ENCODE results near the gene DDOST.

DDOST gene

GRCh38 chr1:20641975-20642374 is 19.2 kb downstream of the DDOST start:
- peaks cover 1% of the 10 kb centered on the region for H3K4me1 ChIP-seq (ENCODE audit: control insufficient read depth, insufficient read depth, low read depth, low read length)
- no peak overlapping the region for H2AK5ac ChIP-seq (ENCODE audit: low read length, severe bottlenecking)
- H3K23ac ChIP-seq (ENCODE audit: low read length in 2 of 2) = no peak overlapping the region
- peaks cover 75 to 89% of the 10 kb centered on the region in 2 experiments for H3K36me3 ChIP-seq (ENCODE audit: control insufficient read depth in 1 of 2, insufficient read depth in 2 of 2, low read depth in 1 of 2, low read length in 2 of 2)
- no peak overlapping the region for H2BK120ac ChIP-seq (ENCODE audit: low read depth, low read length)
- peaks cover 14% of the 10 kb centered on the region for H3K79me1 ChIP-seq (replicated peaks; ENCODE audit: low read length, poor library complexity, severe bottlenecking)
- H3K14ac ChIP-seq (ENCODE audit: low read length in 2 of 2) = no peak overlapping the region
- no peaks in the 10 kb centered on the region for H3K9me3 ChIP-seq (ENCODE audit: control insufficient read depth, low read length)
- DNase-seq = no peak
- no peak overlapping the region for H2BK15ac ChIP-seq (ENCODE audit: low read depth, poor library complexity, severe bottlenecking)
- H3K18ac ChIP-seq (ENCODE audit: low read depth in 1 of 2, low read length in 2 of 2) = no peak overlapping the region
- H3K4me3 ChIP-seq (ENCODE audit: insufficient read depth in 1 of 2, low read depth in 1 of 2, low read length in 2 of 2) = no peak overlapping the region
- H3K4me2 ChIP-seq (ENCODE audit: low read length, poor library complexity, severe bottlenecking) = no peak overlapping the region
- 83% methylated on average over 9 of the region's 10 CpGs for WGBS
- H2AFZ ChIP-seq (ENCODE audit: low read depth, low read length) = no peak overlapping the region
- no peaks in the 10 kb centered on the region for H3K27me3 ChIP-seq (ENCODE audit: control insufficient read depth in 1 of 2, insufficient read depth in 1 of 2, low read length in 2 of 2)
- no peak overlapping the region for H3K4ac ChIP-seq (ENCODE audit: low read depth in 1 of 2, low read length in 2 of 2)
- H2BK12ac ChIP-seq (ENCODE audit: low read length in 2 of 2) = no peak overlapping the region
- H3K9ac ChIP-seq (ENCODE audit: low read length) = no peak overlapping the region
- peak overlapping the region; percentile 28 for H4K8ac ChIP-seq (ENCODE audit: low read length)
- H3K27ac ChIP-seq (ENCODE audit: low read length, poor library complexity, severe bottlenecking) = no peak overlapping the region
- H4K91ac ChIP-seq (ENCODE audit: low read length) = no peak overlapping the region
- H2BK5ac ChIP-seq (ENCODE audit: low read depth, low read length, poor library complexity, severe bottlenecking) = no peak overlapping the region

- Histone ChIP-seq H3K9me3 (ENCODE audit: control insufficient read depth, low read length) (no peaks in the 10 kb centered on the region), H3K4ac (ENCODE audit: low read depth in 1 of 2, low read length in 2 of 2) (peak overlapping the region in 1 of 2 experiments; percentile 9), H4K8ac (ENCODE audit: low read length) (no peak overlapping the region), H3K4me1 (ENCODE audit: control insufficient read depth, insufficient read depth, low read depth, low read length) (peaks cover 1% of the 10 kb centered on the region), H3K36me3 (ENCODE audit: control insufficient read depth in 1 of 2, insufficient read depth in 2 of 2, low read depth in 1 of 2, low read length in 2 of 2) (peaks cover 70 to 85% of the 10 kb centered on the region in 2 experiments), H2BK120ac (ENCODE audit: low read depth, low read length) (no peak overlapping the region), H2BK12ac (ENCODE audit: low read length in 2 of 2) (no peak overlapping the region), H4K91ac (ENCODE audit: low read length) (no peak overlapping the region), H3K23ac (ENCODE audit: low read length in 2 of 2) (no peak overlapping the region), H3K4me2 (ENCODE audit: low read length, poor library complexity, severe bottlenecking) (no peak overlapping the region), H3K4me3 (ENCODE audit: insufficient read depth in 1 of 2, low read depth in 1 of 2, low read length in 2 of 2) (no peak overlapping the region), H2BK15ac (ENCODE audit: low read depth, poor library complexity, severe bottlenecking) (no peak overlapping the region), H2AK5ac (ENCODE audit: low read length, severe bottlenecking) (no peak overlapping the region), H2BK5ac (ENCODE audit: low read depth, low read length, poor library complexity, severe bottlenecking) (no peak overlapping the region), H3K9ac (ENCODE audit: low read length) (no peak overlapping the region), H3K27me3 (ENCODE audit: control insufficient read depth in 1 of 2, insufficient read depth in 1 of 2, low read length in 2 of 2) (no peaks in the 10 kb centered on the region), H3K14ac (ENCODE audit: low read length in 2 of 2) (no peak overlapping the region), H2AFZ (ENCODE audit: low read depth, low read length) (no peak overlapping the region), H3K27ac (ENCODE audit: low read length, poor library complexity, severe bottlenecking) (no peak overlapping the region), H3K79me1 (replicated peaks; ENCODE audit: low read length, poor library complexity, severe bottlenecking) (peaks cover 17% of the 10 kb centered on the region), H3K18ac (ENCODE audit: low read depth in 1 of 2, low read length in 2 of 2) (no peak overlapping the region)
- peak; percentile 57 for DNase-seq
- 28% methylated on average over 4 of the region's 6 CpGs for WGBS
Observed at GRCh38 chr1:20640183-20640597, 21.0 kb downstream of the DDOST start.

- no peak overlapping the region for H3K4me2 ChIP-seq (ENCODE audit: low read length, poor library complexity, severe bottlenecking)
- no peak overlapping the region for H2BK15ac ChIP-seq (ENCODE audit: low read depth, poor library complexity, severe bottlenecking)
- no peaks in the 10 kb centered on the region for H3K9me3 ChIP-seq (ENCODE audit: control insufficient read depth, low read length)
- no peak overlapping the region for H2BK12ac ChIP-seq (ENCODE audit: low read length in 2 of 2)
- peaks cover 48 to 53% of the 10 kb centered on the region in 2 experiments for H3K36me3 ChIP-seq (ENCODE audit: control insufficient read depth in 1 of 2, insufficient read depth in 2 of 2, low read depth in 1 of 2, low read length in 2 of 2)
- H3K4me1 ChIP-seq (ENCODE audit: control insufficient read depth, insufficient read depth, low read depth, low read length) = peaks cover 8% of the 10 kb centered on the region
- no peak overlapping the region for H3K4ac ChIP-seq (ENCODE audit: low read depth in 1 of 2, low read length in 2 of 2)
- H3K18ac ChIP-seq (ENCODE audit: low read depth in 1 of 2, low read length in 2 of 2) = no peak overlapping the region
- H3K9ac ChIP-seq (ENCODE audit: low read length) = no peak overlapping the region
- H2BK5ac ChIP-seq (ENCODE audit: low read depth, low read length, poor library complexity, severe bottlenecking) = no peak overlapping the region
- no peak for DNase-seq
- H2AK5ac ChIP-seq (ENCODE audit: low read length, severe bottlenecking) = no peak overlapping the region
- H3K27me3 ChIP-seq (ENCODE audit: control insufficient read depth in 1 of 2, insufficient read depth in 1 of 2, low read length in 2 of 2) = no peaks in the 10 kb centered on the region
- no peak overlapping the region for H3K4me3 ChIP-seq (ENCODE audit: insufficient read depth in 1 of 2, low read depth in 1 of 2, low read length in 2 of 2)
- no peak overlapping the region for H4K91ac ChIP-seq (ENCODE audit: low read length)
- H2AFZ ChIP-seq (ENCODE audit: low read depth, low read length) = no peak overlapping the region
- no peak overlapping the region for H3K23ac ChIP-seq (ENCODE audit: low read length in 2 of 2)
- H3K14ac ChIP-seq (ENCODE audit: low read length in 2 of 2) = no peak overlapping the region
- H3K79me1 ChIP-seq (replicated peaks; ENCODE audit: low read length, poor library complexity, severe bottlenecking) = peaks cover 19% of the 10 kb centered on the region
- H3K27ac ChIP-seq (ENCODE audit: low read length, poor library complexity, severe bottlenecking) = no peak overlapping the region
- H2BK120ac ChIP-seq (ENCODE audit: low read depth, low read length) = no peak overlapping the region
- H4K8ac ChIP-seq (ENCODE audit: low read length) = no peak overlapping the region
- 93% methylated on average over 8 of the region's 8 CpGs for WGBS
Observed at GRCh38 chr1:20636785-20637347, 24.3 kb downstream of the DDOST start.

- Histone ChIP-seq H2BK12ac (ENCODE audit: low read length in 2 of 2) (no peak overlapping the region), H3K36me3 (ENCODE audit: control insufficient read depth in 1 of 2, insufficient read depth in 2 of 2, low read depth in 1 of 2, low read length in 2 of 2) (peaks cover 28 to 32% of the 10 kb centered on the region in 2 experiments), H3K4ac (ENCODE audit: low read depth in 1 of 2, low read length in 2 of 2) (no peak overlapping the region), H3K4me1 (ENCODE audit: control insufficient read depth, insufficient read depth, low read depth, low read length) (peaks cover 8% of the 10 kb centered on the region), H3K18ac (ENCODE audit: low read depth in 1 of 2, low read length in 2 of 2) (no peak overlapping the region), H4K8ac (ENCODE audit: low read length) (no peak overlapping the region), H2BK15ac (ENCODE audit: low read depth, poor library complexity, severe bottlenecking) (no peak overlapping the region), H3K14ac (ENCODE audit: low read length in 2 of 2) (no peak overlapping the region), H3K23ac (ENCODE audit: low read length in 2 of 2) (no peak overlapping the region), H3K9me3 (ENCODE audit: control insufficient read depth, low read length) (no peaks in the 10 kb centered on the region), H3K27me3 (ENCODE audit: control insufficient read depth in 1 of 2, insufficient read depth in 1 of 2, low read length in 2 of 2) (no peaks in the 10 kb centered on the region), H3K27ac (ENCODE audit: low read length, poor library complexity, severe bottlenecking) (no peak overlapping the region), H3K4me2 (ENCODE audit: low read length, poor library complexity, severe bottlenecking) (peak overlapping the region; percentile 87), H4K91ac (ENCODE audit: low read length) (no peak overlapping the region), H3K79me1 (replicated peaks; ENCODE audit: low read length, poor library complexity, severe bottlenecking) (peaks cover 11% of the 10 kb centered on the region), H2BK5ac (ENCODE audit: low read depth, low read length, poor library complexity, severe bottlenecking) (no peak overlapping the region), H2AK5ac (ENCODE audit: low read length, severe bottlenecking) (no peak overlapping the region), H3K9ac (ENCODE audit: low read length) (peak overlapping the region; percentile 80), H2AFZ (ENCODE audit: low read depth, low read length) (no peak overlapping the region), H2BK120ac (ENCODE audit: low read depth, low read length) (no peak overlapping the region), H3K4me3 (ENCODE audit: insufficient read depth in 1 of 2, low read depth in 1 of 2, low read length in 2 of 2) (peak overlapping the region in 1 of 2 experiments; percentile 83)
- WGBS = 14% methylated on average over 4 of the region's 4 CpGs
- DNase-seq = peak; percentile 54
Observed at GRCh38 chr1:20634594-20635084, 26.5 kb downstream of the DDOST start.
